H1 (cell line): ENCODE data around the gene EPHA1. TPM values are rescaled to one million over a fixed set of nuclear protein-coding genes. Genes with fewer than 3 reads are reported as not detected.

Experiments
- polyA plus RNA-seq, 7 experiments: library from polyadenylated mRNA; depleted of rRNA in 3 of 7; stranded (reverse) in 5 of 7; unstranded in 2 of 7; fragments of >200 nt in 5 of 7; fragments of 200-250 nt in 2 of 7; gene quantifications; 1 replicate in 5 of 7; 2 replicates in 1 of 7; 4 replicates in 1 of 7; pipeline versions ENCODE4 v1.2.1 to v1.2.3, GENCODE V29; 2011 to 2013; ENCODE audit warnings: missing spikeins in 2 of 7, mixed read lengths in 2 of 7
- total RNA-seq: library from RNA; stranded (reverse); fragmentation: NEBNext Ultra II Directional; extraction: Animal tissue kit (Norgen Biotek cat#: 25700); gene quantifications from 2 replicates; pipeline ENCODE4 v1.2.1, GENCODE V29; 2021
- TF ChIP-seq, protein P1 (sequence below): IDR thresholded peaks from 2 replicates; pipeline ENCODE4 v1.6.1; 2011; ENCODE audit warnings: low read length, improper control_type of control experiment

EPHA1 gene
- total and polyA plus RNA-seq, 2 of the 8 experiments (the other 6 are each of a cell fraction or from before 2014, with no cell fraction given): 86.5 to 133 TPM

DNA sequence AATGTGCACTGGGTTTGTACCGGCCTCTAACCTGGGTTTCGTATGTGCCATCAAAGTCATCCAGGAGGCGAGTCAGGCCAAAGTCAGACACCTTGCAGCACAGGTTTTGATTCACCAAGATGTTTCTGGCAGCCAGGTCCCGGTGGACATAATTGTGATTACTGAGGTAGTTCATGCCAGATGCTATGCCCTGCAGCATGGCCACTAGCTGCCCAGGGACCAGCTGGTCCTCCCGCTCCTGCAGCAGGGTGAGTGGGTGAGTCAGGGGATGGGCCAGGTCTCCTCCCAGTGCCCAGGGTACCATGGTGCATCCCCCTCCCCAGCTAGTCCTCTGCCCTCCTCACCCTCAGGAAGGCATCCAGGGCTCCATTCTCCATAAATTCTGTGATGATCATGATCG is 13.9 kb downstream of the EPHA1 start (continued):
- TF ChIP-seq, protein P1, sequence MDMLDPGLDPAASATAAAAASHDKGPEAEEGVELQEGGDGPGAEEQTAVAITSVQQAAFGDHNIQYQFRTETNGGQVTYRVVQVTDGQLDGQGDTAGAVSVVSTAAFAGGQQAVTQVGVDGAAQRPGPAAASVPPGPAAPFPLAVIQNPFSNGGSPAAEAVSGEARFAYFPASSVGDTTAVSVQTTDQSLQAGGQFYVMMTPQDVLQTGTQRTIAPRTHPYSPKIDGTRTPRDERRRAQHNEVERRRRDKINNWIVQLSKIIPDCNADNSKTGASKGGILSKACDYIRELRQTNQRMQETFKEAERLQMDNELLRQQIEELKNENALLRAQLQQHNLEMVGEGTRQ: no peak
